Upper lobe of left lung (tissue), 6 donors: ENCODE measurements around the gene ARRB1. TPM values are rescaled to one million over a fixed set of nuclear protein-coding genes. Genes with fewer than 3 reads are reported as not detected.
A peak's percentile ranks its signal among the peaks of the same experiment; 100 is the strongest.

Experiments used
- ATAC-seq, 2 donors: fragments of 200-7000 bp; cut with Tn5 transposase; one replicate each; pipeline ENCODE4 v1.9.1; 2022; ENCODE audit warnings: mild to moderate bottlenecking in 2 of 2, moderate library complexity in 2 of 2; ENCODE audit not compliant: low FRiP score in 2 of 2
- DNase-seq, 2 donors: peaks; one replicate each; pipeline ENCODE4 v3.0.0-alpha.2; 2019 to 2020
- H3K27ac ChIP-seq, 4 donors: fragments of 200-600 bp; sonication (generic); one replicate each; pipeline ENCODE4 v1.5.1; 2016 to 2019
- H3K27me3 ChIP-seq, 4 donors: fragments of 200-600 bp; sonication (generic); one replicate each; pipeline ENCODE4 v1.5.1; 2017 to 2019
- H3K36me3 ChIP-seq, 4 donors: fragments of 200-600 bp; sonication (generic); one replicate each; pipeline ENCODE4 v1.5.1; 2016 to 2019
- H3K4me1 ChIP-seq, 4 donors: fragments of 200-600 bp; sonication (generic); one replicate each; pipeline ENCODE4 v1.5.1; 2018 to 2019
- H3K4me3 ChIP-seq, 4 donors: fragments of 200-600 bp; sonication (generic); one replicate each; pipeline ENCODE4 v1.5.1; 2017 to 2019; ENCODE audit warnings: mild to moderate bottlenecking in 2 of 4, moderate library complexity in 1 of 4
- H3K9me3 ChIP-seq, 4 donors: fragments of 200-600 bp; sonication (generic); one replicate each; pipeline ENCODE4 v1.5.1; 2018 to 2019
- CTCF ChIP-seq, 6 experiments: fragments of 450-650 bp in 4 of 6; fragments of 200-600 bp in 2 of 6; sonication (generic) in 2 of 6; IDR thresholded peaks; one replicate each; pipeline ENCODE4 v1.5.1; 2016 to 2019; ENCODE audit warnings: antibody characterized with exemption in 6 of 6
- EP300 ChIP-seq, 4 donors: sonication (generic); formaldehyde crosslinking; IDR thresholded peaks; one replicate each; pipeline ENCODE4 v1.5.1; 2017; ENCODE audit warnings: antibody characterized with exemption in 4 of 4, control low read depth in 2 of 4
- POLR2A ChIP-seq, 4 donors: fragments of 450-650 bp; IDR thresholded peaks; one replicate each; pipeline ENCODE4 v1.5.1; 2016 to 2017; ENCODE audit warnings: antibody characterized with exemption in 4 of 4, mild to moderate bottlenecking in 2 of 4
- POLR2AphosphoS5 ChIP-seq, 2 donors: sonication (generic); formaldehyde crosslinking; IDR thresholded peaks; one replicate each; pipeline ENCODE4 v1.5.1; 2017; ENCODE audit warnings: antibody characterized with exemption in 2 of 2
- WGBS, 2 donors: methylation state at CpG; one replicate each; pipeline ENCODE4 v1.1.5; 2017 to 2018; 5-methylcytosine and 5-hydroxymethylcytosine counted together
- total RNA-seq, 6 donors: library from RNA; depleted of rRNA in 4 of 6; stranded (reverse); fragments of >200 nt in 4 of 6; gene quantifications; one replicate each; pipeline versions ENCODE4 v1.1.0 to v1.2.1, GENCODE V29; 2016 to 2021
- donor health status: DM: no; HTN: no; CAD: no; lungs with moderate emphysema.
- donor health status: DM: no; HTN: yes; CAD: no; lungs with severe emphysema.

Gene ARRB1
- total RNA-seq, 6 donors from 2014 or later: 119 to 235 (median 170) TPM

- Histone ChIP-seq H3K4me1 (peaks cover 46 to 56% (median 50%) of the 10 kb centered on the region in 4 donors), H3K9me3 (no peaks in the 10 kb centered on the region), H3K36me3 (peaks cover 0 to 11% (median 0%) of the 10 kb centered on the region in 4 donors), H3K4me3 (no peak overlapping the region), H3K27ac (peak overlapping the region in 2 of 4 donors; percentile 37 to 88), H3K27me3 (no peaks in the 10 kb centered on the region)
- 92 to 94% methylated on average over 10 of the region's 10 CpGs for WGBS, 2 donors
- DNase-seq: no peak
- no peak for ATAC-seq
- no peak for TF ChIP-seq POLR2A (IDR thresholded peaks at IDR 0.05)
- TF ChIP-seq CTCF (IDR thresholded peaks at IDR 0.05): no peak
- TF ChIP-seq EP300 (IDR thresholded peaks at IDR 0.05): no peak
- TF ChIP-seq POLR2AphosphoS5 (IDR thresholded peaks at IDR 0.05): no peak
These were observed 47.8 kb downstream of the ARRB1 start for GRCh38 chr11:75303544-75304224.

GRCh38 chr11:75302371-75302770 lies 49.1 kb downstream of the ARRB1 start:
- Histone ChIP-seq H3K4me1 (peaks cover 33 to 43% (median 37%) of the 10 kb centered on the region in 4 donors), H3K27me3 (no peaks in the 10 kb centered on the region), H3K36me3 (peaks cover 0 to 11% (median 0%) of the 10 kb centered on the region in 4 donors), H3K27ac (peak overlapping the region; percentile 24 to 69 (median 59)), H3K9me3 (no peaks in the 10 kb centered on the region), H3K4me3 (no peak overlapping the region)
- no peak for DNase-seq
- no peak for ATAC-seq
- no peak for TF ChIP-seq POLR2AphosphoS5 (IDR thresholded peaks at IDR 0.05)
- TF ChIP-seq EP300 (IDR thresholded peaks at IDR 0.05): no peak
- WGBS, 2 donors: 35 to 62% methylated on average over 3 to 4 of the region's 4 CpGs

- peaks cover 0 to 11% (median 0%) of the 10 kb centered on the region in 4 donors for H3K36me3 ChIP-seq
- DNase-seq: no peak
- no peaks in the 10 kb centered on the region for H3K9me3 ChIP-seq
- TF ChIP-seq EP300 (IDR thresholded peaks at IDR 0.05) (no peak), CTCF (IDR thresholded peaks at IDR 0.05) (no peak), POLR2AphosphoS5 (IDR thresholded peaks at IDR 0.05) (no peak), POLR2A (IDR thresholded peaks at IDR 0.05) (no peak)
- ATAC-seq: peak; percentile 45 to 66
- 50 to 71% methylated on average over 12 of the region's 16 CpGs for WGBS, 2 donors
- no peak overlapping the region for H3K4me3 ChIP-seq
- H3K27me3 ChIP-seq: no peaks in the 10 kb centered on the region
- H3K27ac ChIP-seq: peak overlapping the region; percentile 50 to 69 (median 66)
- peaks cover 27 to 37% (median 31%) of the 10 kb centered on the region in 4 donors for H3K4me1 ChIP-seq
These were observed 49.7 kb downstream of the ARRB1 start for GRCh38 chr11:75301601-75302345.

GRCh38 chr11:75301131-75301530 lies 50.3 kb downstream of the ARRB1 start:
- H3K4me3 ChIP-seq: no peak overlapping the region
- DNase-seq (peak in 1 of 2 donors; percentile 71), ATAC-seq (peak; percentile 44 to 78)
- peaks cover 0 to 10% (median 0%) of the 10 kb centered on the region in 4 donors for H3K36me3 ChIP-seq
- H3K27me3 ChIP-seq: no peaks in the 10 kb centered on the region
- peak overlapping the region; percentile 50 to 69 (median 66) for H3K27ac ChIP-seq
- WGBS, 2 donors: 43 to 64% methylated on average over 4 to 5 of the region's 5 CpGs
- no peaks in the 10 kb centered on the region for H3K9me3 ChIP-seq
- TF ChIP-seq POLR2AphosphoS5 (IDR thresholded peaks at IDR 0.05) (no peak), CTCF (IDR thresholded peaks at IDR 0.05) (no peak), EP300 (IDR thresholded peaks at IDR 0.05) (no peak), POLR2A (IDR thresholded peaks at IDR 0.05) (no peak)
- H3K4me1 ChIP-seq: peaks cover 20 to 31% (median 24%) of the 10 kb centered on the region in 4 donors

- Histone ChIP-seq H3K9me3 (no peaks in the 10 kb centered on the region), H3K4me1 (peaks cover 15 to 28% (median 18%) of the 10 kb centered on the region in 4 donors), H3K27me3 (no peaks in the 10 kb centered on the region), H3K4me3 (no peak overlapping the region), H3K27ac (no peak overlapping the region), H3K36me3 (peaks cover 0 to 5% (median 0%) of the 10 kb centered on the region in 4 donors)
- TF ChIP-seq EP300 (IDR thresholded peaks at IDR 0.05): no peak
- DNase-seq (no peak), ATAC-seq (no peak)
These were observed 52.5 kb downstream of the ARRB1 start for GRCh38 chr11:75298976-75299260.
